HG02885 (cell line): Measurements from ENCODE around the gene SEC16A.

ENCODE experiments used
- ATAC-seq: cut with Tn5 transposase; IDR thresholded peaks from one replicate; pipeline ENCODE4 v1.9.1; 2021; ENCODE audit warnings: mild to moderate bottlenecking; ENCODE audit not compliant: unreplicated experiment, poor library complexity

The SEC16A gene

GRCh38 chr9:136518623-136519022, 35.8 kb upstream of the SEC16A start:
- ATAC-seq, result no peak

- ATAC-seq, result no peak
These were observed 35.1 kb upstream of the SEC16A start for GRCh38 chr9:136517950-136518349.

- ATAC-seq, result no peak
These were observed 34.3 kb upstream of the SEC16A start for GRCh38 chr9:136517012-136517743.

GRCh38 chr9:136516191-136516654, 33.4 kb upstream of the SEC16A start:
- ATAC-seq, result no peak

DNA sequence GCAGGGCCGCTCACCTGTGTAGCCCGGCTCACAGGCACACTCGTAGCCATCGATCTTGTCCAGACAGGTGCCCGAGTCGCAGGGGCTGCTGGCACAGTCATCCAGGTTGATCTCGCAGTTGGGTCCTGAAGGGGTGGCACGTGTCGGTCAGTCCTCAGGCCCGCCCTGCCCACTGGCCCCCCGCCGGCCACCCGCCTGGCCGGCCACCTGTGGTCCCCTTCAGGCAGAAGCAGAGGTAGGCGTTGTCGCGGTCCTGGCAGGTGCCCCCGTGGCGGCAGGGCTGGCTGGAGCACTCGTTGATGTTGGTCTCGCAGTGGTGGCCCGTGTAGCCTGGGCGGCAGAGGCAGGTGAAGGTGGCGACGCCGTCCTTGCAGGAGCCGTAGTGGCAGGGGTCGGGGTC, 32.4 kb upstream of the SEC16A start:
- no peak for ATAC-seq

- ATAC-seq, result no peak
These were observed 31.3 kb upstream of the SEC16A start for GRCh38 chr9:136514022-136514714.

GRCh38 chr9:136513191-136513590, 30.4 kb upstream of the SEC16A start:
- ATAC-seq, result no peak

GRCh38 chr9:136512651-136513071, 29.8 kb upstream of the SEC16A start:
- ATAC-seq, result no peak

DNA sequence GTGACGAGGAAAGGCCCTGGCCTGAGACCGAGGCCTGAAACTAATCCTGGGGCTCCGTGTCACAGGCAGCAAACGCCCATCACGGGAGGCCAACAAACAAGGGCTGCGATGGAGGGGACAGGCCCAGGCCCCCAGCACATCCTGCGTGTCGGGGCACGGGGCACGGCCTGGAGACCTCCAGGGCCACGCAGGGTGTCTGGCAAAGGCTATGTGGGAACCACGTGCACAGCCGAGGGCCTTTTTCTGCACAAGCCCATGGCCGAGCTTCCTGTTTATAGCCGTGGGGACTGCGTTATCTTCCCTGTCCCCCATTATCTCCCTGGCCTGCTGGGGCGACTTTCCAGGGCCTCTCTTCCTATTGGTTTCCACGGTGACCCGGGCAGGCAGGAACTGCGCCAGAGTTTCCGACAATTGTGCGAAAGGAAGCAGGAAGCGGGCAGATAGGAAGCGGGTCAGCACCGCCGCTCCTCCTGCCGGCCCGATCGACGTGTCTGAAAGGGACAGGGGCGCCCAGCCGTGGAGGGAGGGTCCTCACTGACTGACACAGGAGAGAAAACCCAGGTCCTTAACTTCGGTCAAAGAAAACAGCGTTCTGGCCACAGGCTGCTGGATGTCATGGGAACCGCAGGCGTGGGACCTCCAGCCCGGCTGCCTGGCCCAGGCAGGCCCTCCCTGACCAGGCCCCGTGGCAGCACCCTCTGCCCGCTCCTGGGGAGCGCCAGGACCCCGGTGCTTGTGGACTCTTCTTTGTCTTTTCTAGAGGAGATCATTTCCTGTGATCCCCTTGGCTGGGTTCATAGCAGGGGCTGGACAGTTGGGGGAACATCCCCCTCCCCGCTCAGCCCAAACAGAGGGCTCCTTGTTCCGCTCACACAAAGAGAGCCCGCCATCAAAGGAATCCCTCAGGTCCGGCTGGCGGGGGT, 29.1 kb upstream of the SEC16A start:
- ATAC-seq, result no peak

DNA sequence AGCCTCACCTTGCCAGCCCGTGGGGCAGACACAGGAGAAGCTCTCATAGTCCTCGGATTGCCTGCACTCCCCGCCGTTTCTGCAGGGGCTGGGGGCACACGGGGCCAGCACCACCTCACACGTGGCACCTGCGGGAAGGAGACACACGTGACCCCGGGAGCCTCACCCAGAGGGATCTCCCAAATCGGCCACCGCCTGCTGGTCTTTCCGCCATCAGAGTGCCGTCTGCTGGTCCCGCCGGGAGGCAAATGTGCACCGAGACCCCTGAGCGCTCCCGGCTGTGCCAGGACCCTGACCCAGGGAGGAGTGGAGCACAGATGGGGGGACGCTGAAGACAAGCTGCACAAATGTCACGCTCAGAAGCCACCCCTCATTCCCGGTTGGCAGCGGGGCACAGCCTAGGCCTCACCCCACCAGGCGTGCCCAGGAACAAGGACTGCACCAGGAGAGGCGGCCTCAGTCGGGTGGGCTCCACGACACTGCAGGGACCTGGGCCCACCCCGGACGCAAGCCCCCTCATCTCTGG, 28.4 kb upstream of the SEC16A start:
- no peak for ATAC-seq

DNA sequence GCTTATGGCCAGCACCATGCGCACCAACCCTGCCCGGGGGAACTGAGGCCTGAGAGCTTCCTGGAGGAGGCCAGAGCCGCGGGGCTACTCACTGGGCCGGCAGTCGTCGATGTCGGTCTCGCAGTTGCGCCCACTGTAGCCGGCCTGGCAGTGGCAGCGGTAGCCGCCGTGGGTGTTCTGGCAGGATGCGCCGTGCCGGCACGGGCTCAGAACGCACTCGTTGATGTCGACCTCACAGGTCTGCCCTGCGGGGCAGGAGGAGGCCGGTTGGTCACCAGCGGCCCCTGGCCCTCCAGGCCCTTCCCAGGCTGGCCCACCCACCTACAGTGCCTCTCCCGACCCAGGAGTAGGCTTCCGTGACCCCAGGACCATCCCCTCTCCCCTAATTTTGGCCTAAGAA, 27.7 kb upstream of the SEC16A start:
- ATAC-seq, result no peak

- ATAC-seq, result no peak
These were observed 26.7 kb upstream of the SEC16A start for GRCh38 chr9:136509549-136509948.

GRCh38 chr9:136508729-136509500, 26.1 kb upstream of the SEC16A start:
- no peak for ATAC-seq

GRCh38 chr9:136507992-136508375, 25.1 kb upstream of the SEC16A start:
- no peak for ATAC-seq

DNA sequence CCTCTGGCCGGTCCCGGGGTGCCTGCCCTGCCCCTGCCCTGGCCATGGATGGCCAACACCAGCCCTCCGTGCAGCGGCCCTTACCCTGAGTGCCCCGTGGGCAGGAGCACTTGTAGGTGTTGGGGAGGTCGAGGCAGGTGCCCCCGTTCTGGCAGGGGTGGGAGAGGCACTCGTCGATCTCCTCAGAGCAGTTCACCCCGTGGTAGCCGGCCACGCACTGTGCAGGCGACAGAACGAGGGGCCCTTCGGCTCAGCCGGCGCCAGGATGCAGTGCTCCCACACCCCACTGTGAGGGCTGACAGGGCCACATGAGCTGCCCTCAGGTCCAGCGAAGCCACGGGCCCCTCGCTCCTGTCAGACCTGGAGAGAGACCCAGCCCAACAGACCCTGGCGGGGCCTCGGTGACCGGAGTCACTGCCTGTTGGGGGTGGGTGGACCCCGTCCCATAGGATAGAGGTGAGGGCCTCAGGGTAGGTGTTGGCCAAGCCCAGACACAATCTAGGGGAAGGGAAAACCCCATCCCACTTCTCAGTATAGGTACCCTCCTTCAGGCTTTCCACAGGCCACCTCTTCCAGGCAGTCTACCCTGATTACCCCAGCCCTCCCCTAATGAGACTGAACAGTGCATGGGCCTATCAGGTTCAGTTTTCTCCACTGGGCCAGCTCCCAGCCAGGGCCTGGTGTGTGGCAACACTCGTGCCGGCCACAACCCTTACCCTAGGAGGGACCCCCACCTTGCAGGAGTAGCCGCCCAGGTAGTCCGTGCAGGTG, 24.6 kb upstream of the SEC16A start:
- no peak for ATAC-seq

- no peak for ATAC-seq
These were observed 23.6 kb upstream of the SEC16A start for GRCh38 chr9:136506425-136506824.

GRCh38 chr9:136505406-136506403, 22.9 kb upstream of the SEC16A start:
- ATAC-seq, result no peak
